Ovary (tissue), 3 donors: ENCODE measurements around the gene GRK6.

ENCODE experiments used
- POLR2A ChIP-seq: fragments of 450-650 bp; IDR thresholded peaks from one replicate; pipeline ENCODE4 v1.6.1; 2017; ENCODE audit warnings: antibody characterized with exemption, mild to moderate bottlenecking, moderate library complexity
- TF ChIP-seq, protein P1 (sequence below), 3 donors: fragments of 450-650 bp in 2 of 3; fragments of 200-600 bp in 1 of 3; IDR thresholded peaks; one replicate each; pipeline versions ENCODE4 v1.5.1 to v1.8.0; 2016 to 2022; ENCODE audit warnings: antibody characterized with exemption in 3 of 3, mild to moderate bottlenecking in 1 of 3
- donor health status: DM: no; HTN: no; CAD: no.

DNA sequence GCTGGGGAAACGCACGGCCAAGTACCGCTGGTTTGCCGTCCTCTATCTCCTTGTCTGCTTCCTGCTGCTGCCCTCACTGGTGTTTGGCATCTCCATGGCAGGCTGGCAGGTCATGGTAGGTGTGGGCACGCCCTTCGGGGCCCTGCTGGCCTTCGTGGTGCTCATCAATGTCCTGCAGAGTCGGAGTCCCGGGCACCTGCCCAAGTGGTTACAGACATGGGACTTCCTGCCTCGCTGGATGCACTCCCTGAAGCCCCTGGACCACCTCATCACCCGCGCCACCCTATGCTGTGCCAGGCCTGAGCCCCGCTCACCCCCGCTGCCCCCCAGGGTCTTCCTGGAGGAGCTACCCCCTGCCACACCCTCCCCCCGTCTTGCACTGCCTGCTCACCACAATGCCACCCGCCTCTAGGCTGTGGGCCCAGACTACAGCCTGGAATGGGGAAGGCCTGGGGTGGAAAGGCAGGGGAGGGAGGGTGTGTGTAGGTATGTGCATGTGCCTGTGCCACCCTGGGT lies 28.5 kb upstream of the GRK6 start:
- TF ChIP-seq POLR2A: no peak
- TF ChIP-seq, protein P1, sequence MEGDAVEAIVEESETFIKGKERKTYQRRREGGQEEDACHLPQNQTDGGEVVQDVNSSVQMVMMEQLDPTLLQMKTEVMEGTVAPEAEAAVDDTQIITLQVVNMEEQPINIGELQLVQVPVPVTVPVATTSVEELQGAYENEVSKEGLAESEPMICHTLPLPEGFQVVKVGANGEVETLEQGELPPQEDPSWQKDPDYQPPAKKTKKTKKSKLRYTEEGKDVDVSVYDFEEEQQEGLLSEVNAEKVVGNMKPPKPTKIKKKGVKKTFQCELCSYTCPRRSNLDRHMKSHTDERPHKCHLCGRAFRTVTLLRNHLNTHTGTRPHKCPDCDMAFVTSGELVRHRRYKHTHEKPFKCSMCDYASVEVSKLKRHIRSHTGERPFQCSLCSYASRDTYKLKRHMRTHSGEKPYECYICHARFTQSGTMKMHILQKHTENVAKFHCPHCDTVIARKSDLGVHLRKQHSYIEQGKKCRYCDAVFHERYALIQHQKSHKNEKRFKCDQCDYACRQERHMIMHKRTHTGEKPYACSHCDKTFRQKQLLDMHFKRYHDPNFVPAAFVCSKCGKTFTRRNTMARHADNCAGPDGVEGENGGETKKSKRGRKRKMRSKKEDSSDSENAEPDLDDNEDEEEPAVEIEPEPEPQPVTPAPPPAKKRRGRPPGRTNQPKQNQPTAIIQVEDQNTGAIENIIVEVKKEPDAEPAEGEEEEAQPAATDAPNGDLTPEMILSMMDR (IDR thresholded peaks at IDR 0.05): no peak
